HEK293 (cell line): ENCODE results near the gene KRT74.
A peak's percentile ranks its signal among the peaks of the same experiment; 100 is the strongest.

Experiments used
- CTCF ChIA-PET: fragments of 350-600 bp; formaldehyde crosslinking; extraction: SDS; loops from one replicate; lab custom pipeline; 2021; ENCODE audit warnings: antibody characterized with exemption; lab: Yijun Ruan, JAX
- POLR2A ChIA-PET: fragments of 300-600 bp; formaldehyde crosslinking; extraction: SDS; loops from one replicate; lab custom pipeline; 2020; ENCODE audit warnings: antibody characterized with exemption, inconsistent platforms; lab: Yijun Ruan, JAX
- H3K27ac ChIP-seq: fragments of 200-500 bp; sonication (Bioruptor generic); 2 replicates; pipeline ENCODE4 v1.5.1; 2014; ENCODE audit warnings: low read depth, low read length, control low read depth, inconsistent platforms; ENCODE audit errors: extremely low read depth
- H3K36me3 ChIP-seq, 2 experiments: fragments of 200-500 bp in 1 of 2; sonication (Bioruptor generic) in 1 of 2; 1 replicate in 1 of 2; 2 replicates in 1 of 2; pipeline ENCODE4 v1.5.1; 2014 to 2017; ENCODE audit warnings: inconsistent platforms in 2 of 2, low read length in 2 of 2; ENCODE audit not compliant: control insufficient read depth in 2 of 2, insufficient read depth in 1 of 2
- H3K4me1 ChIP-seq: fragments of 200-500 bp; sonication (Bioruptor generic); 2 replicates; pipeline ENCODE4 v1.5.1; 2014; ENCODE audit warnings: mild to moderate bottlenecking, low read length, inconsistent platforms; ENCODE audit not compliant: control insufficient read depth, insufficient read depth
- H3K4me3 ChIP-seq: 2 replicates; pipeline ENCODE4 v1.5.1; 2011; ENCODE audit warnings: low read depth, mild to moderate bottlenecking, control low read depth, low read length, moderate library complexity
- H3K9me3 ChIP-seq: fragments of 200-500 bp; sonication (Bioruptor generic); 2 replicates; pipeline ENCODE4 v1.5.1; 2014; ENCODE audit warnings: low read depth, low read length, inconsistent platforms; ENCODE audit not compliant: control insufficient read depth, insufficient read depth
- GLIS1 ChIP-seq: fragments of 450-650 bp; formaldehyde crosslinking; IDR thresholded peaks from 2 replicates; pipeline ENCODE4 v1.5.1; 2016; ENCODE audit warnings: missing biosample characterization, missing genetic modification characterization
- OSR2 ChIP-seq: fragments of 450-650 bp; formaldehyde crosslinking; IDR thresholded peaks from 2 replicates; pipeline ENCODE4 v1.5.1; 2016; ENCODE audit warnings: missing biosample characterization, missing genetic modification characterization
- SCRT1 ChIP-seq: fragments of 450-650 bp; formaldehyde crosslinking; IDR thresholded peaks from 2 replicates; pipeline ENCODE4 v1.5.1; 2016; ENCODE audit warnings: missing biosample characterization, missing genetic modification characterization, borderline replicate concordance
- SP7 ChIP-seq: fragments of 450-650 bp; formaldehyde crosslinking; IDR thresholded peaks from 2 replicates; pipeline ENCODE4 v1.5.1; 2016; ENCODE audit warnings: missing biosample characterization, missing genetic modification characterization
- ZEB2 ChIP-seq: fragments of 450-650 bp; formaldehyde crosslinking; IDR thresholded peaks from 2 replicates; pipeline ENCODE4 v1.5.1; 2016; ENCODE audit warnings: missing biosample characterization, missing genetic modification characterization
- ZFHX2 ChIP-seq: fragments of 450-650 bp; formaldehyde crosslinking; conservative IDR thresholded peaks from 2 replicates; pipeline ENCODE4 v1.5.1; 2016; ENCODE audit warnings: missing biosample characterization, missing genetic modification characterization
- ZNF138 ChIP-seq: fragments of 450-650 bp; formaldehyde crosslinking; IDR thresholded peaks from 2 replicates; pipeline ENCODE4 v1.5.1; 2016; ENCODE audit warnings: missing biosample characterization, missing genetic modification characterization, borderline replicate concordance
- ZNF175 ChIP-seq: fragments of 450-650 bp; formaldehyde crosslinking; IDR thresholded peaks from 2 replicates; pipeline ENCODE4 v1.5.1; 2016; ENCODE audit warnings: missing biosample characterization, missing genetic modification characterization
- ZNF23 ChIP-seq: fragments of 450-650 bp; formaldehyde crosslinking; IDR thresholded peaks from 2 replicates; pipeline ENCODE4 v1.5.1; 2016; ENCODE audit warnings: missing biosample characterization, missing genetic modification characterization, borderline replicate concordance
- ZNF24 ChIP-seq: fragments of 450-650 bp; formaldehyde crosslinking; IDR thresholded peaks from 2 replicates; pipeline ENCODE4 v1.5.1; 2016; ENCODE audit warnings: missing biosample characterization, missing genetic modification characterization
- ZNF335 ChIP-seq: fragments of 450-650 bp; formaldehyde crosslinking; conservative IDR thresholded peaks from 2 replicates; pipeline ENCODE4 v1.5.1; 2016; ENCODE audit warnings: missing biosample characterization, missing genetic modification characterization
- ZNF350 ChIP-seq: fragments of 450-650 bp; formaldehyde crosslinking; IDR thresholded peaks from 2 replicates; pipeline ENCODE4 v1.5.0; 2017; ENCODE audit warnings: missing biosample characterization, mild to moderate bottlenecking, missing genetic modification characterization
- ZNF391 ChIP-seq: fragments of 450-650 bp; formaldehyde crosslinking; IDR thresholded peaks from 2 replicates; pipeline ENCODE4 v1.5.1; 2016; ENCODE audit warnings: low read depth, missing biosample characterization, missing genetic modification characterization, borderline replicate concordance
- ZNF501 ChIP-seq: fragments of 450-650 bp; formaldehyde crosslinking; IDR thresholded peaks from 2 replicates; pipeline ENCODE4 v1.5.1; 2016; ENCODE audit warnings: missing biosample characterization, missing genetic modification characterization
- ZNF621 ChIP-seq: fragments of 450-650 bp; formaldehyde crosslinking; IDR thresholded peaks from 2 replicates; pipeline ENCODE4 v1.5.1; 2017; ENCODE audit warnings: missing biosample characterization, missing genetic modification characterization
- ZNF664 ChIP-seq: fragments of 450-650 bp; formaldehyde crosslinking; IDR thresholded peaks from 2 replicates; pipeline ENCODE4 v1.5.1; 2016; ENCODE audit warnings: missing biosample characterization, missing genetic modification characterization
- ZNF792 ChIP-seq: fragments of 450-650 bp; formaldehyde crosslinking; IDR thresholded peaks from 2 replicates; pipeline ENCODE4 v1.5.1; 2016; ENCODE audit warnings: missing biosample characterization, missing genetic modification characterization
- TF ChIP-seq, protein P1 (sequence below): fragments of 450-650 bp; formaldehyde crosslinking; IDR thresholded peaks from 2 replicates; pipeline ENCODE4 v1.5.1; 2016; ENCODE audit warnings: missing biosample characterization, missing genetic modification characterization
- TF ChIP-seq, protein P2 (sequence below): fragments of 450-650 bp; formaldehyde crosslinking; IDR thresholded peaks from 2 replicates; pipeline ENCODE4 v1.5.1; 2016; ENCODE audit warnings: missing biosample characterization, missing genetic modification characterization
- TF ChIP-seq, protein P3 (sequence below): fragments of 450-650 bp; formaldehyde crosslinking; optimal IDR thresholded peaks from 2 replicates; pipeline ENCODE3; 2016; ENCODE audit warnings: missing biosample characterization, mild to moderate bottlenecking, missing genetic modification characterization
- TF ChIP-seq, protein P4 (sequence below): fragments of 450-650 bp; formaldehyde crosslinking; IDR thresholded peaks from 2 replicates; pipeline ENCODE4 v1.5.1; 2016; ENCODE audit warnings: missing biosample characterization, missing genetic modification characterization

KRT74 gene

DNA sequence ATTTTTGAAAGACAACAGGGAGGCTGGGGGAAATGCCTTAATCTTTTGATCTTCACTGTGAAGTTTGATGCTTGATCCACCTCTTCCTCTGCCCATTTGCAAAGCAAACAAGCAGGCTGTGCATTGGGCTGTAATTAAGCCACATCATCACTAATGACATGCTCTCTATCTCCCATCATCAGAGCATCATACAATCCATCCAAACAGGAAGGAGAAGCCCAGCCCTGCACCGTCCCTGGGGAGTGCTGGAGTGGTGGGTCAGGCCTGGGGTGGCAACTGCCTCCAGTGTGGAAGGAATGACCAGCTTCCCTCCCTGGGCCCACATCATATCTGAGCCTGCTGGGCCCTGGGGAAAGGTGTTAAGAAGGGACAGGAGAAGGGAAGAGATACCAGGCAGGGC lies 6.9 kb upstream of the KRT74 start:
- Histone ChIP-seq H3K9me3 (no peaks in the 10 kb centered on the region), H3K36me3 (no peaks in the 10 kb centered on the region), H3K27ac (no peak overlapping the region), H3K4me3 (no peak overlapping the region), H3K4me1 (no peaks in the 10 kb centered on the region)
- ChIA-PET CTCF (interaction anchor here (0.6 to 9.9 kb wide), 10 partner anchors 9 to 401 kb away, joined by 3 to 127 read pairs (median 8); no protein-coding TSS in a partner anchor), POLR2A (no interaction called here)
- TF ChIP-seq SP7 (tag by site-specific recombination) (peak; percentile 99), ZNF350 (tag by site-specific recombination) (no peak), ZNF621 (tag by site-specific recombination) (no peak), ZNF175 (tag by site-specific recombination) (no peak), ZNF501 (tag by site-specific recombination) (no peak), GLIS1 (tag by site-specific recombination) (peak; percentile 39), ZNF23 (no peak), ZEB2 (tag by site-specific recombination) (no peak)
- TF ChIP-seq, protein P1, sequence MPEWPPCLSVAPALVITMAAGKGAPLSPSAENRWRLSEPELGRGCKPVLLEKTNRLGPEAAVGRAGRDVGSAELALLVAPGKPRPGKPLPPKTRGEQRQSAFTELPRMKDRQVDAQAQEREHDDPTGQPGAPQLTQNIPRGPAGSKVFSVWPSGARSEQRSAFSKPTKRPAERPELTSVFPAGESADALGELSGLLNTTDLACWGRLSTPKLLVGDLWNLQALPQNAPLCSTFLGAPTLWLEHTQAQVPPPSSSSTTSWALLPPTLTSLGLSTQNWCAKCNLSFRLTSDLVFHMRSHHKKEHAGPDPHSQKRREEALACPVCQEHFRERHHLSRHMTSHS (tag by site-specific recombination): no peak
- TF ChIP-seq, protein P2, sequence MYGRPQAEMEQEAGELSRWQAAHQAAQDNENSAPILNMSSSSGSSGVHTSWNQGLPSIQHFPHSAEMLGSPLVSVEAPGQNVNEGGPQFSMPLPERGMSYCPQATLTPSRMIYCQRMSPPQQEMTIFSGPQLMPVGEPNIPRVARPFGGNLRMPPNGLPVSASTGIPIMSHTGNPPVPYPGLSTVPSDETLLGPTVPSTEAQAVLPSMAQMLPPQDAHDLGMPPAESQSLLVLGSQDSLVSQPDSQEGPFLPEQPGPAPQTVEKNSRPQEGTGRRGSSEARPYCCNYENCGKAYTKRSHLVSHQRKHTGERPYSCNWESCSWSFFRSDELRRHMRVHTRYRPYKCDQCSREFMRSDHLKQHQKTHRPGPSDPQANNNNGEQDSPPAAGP (tag by site-specific recombination): peak; percentile 54; the same call in 1 of the 2 replicates

DNA sequence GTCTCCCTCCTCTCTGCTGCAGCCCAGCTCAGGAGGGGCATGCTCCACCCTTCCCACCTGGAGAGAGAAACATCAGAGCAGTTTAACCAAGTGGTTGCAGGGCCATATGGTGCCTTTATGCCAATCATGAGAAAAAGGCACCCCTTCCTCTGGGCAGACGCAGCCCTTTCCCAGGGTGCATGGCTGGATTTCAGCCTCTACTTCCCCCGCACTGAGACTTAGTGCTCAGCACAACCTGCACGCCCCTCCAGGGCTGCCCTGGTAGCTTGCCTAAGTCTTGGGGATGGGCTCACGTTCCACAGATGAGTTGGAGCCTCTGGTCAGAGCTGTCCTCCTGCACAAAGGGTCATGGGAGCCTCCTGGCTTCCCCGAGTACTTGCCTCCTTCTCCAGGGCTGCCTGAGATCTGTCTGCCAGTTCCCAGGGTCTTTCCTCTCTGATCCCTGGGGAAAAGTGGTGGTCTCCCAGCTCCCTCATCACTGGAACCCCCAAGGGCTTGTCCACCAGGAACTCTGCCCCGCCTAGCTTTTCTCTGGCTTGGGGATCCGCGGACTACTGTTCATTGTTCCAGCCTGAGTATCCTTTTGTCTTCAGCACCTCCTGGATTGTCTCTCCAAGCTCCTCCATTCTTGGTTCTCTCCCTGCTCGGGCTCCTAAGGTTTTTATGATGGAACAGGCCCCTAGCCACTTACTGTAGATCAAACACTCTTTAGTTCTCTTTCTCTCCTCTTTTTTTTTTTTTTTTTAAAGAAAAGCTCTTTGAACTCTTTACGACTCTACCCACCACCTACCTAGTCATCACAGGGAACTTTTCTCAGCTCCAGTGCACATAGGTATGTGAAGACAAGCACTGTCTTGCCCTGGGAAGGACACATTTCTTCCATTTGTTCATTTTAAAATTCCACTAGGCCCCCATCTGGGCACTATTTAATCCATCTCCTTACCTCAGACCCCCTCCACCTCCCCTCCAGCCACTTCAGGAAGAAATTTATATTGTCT lies 6.1 kb upstream of the KRT74 start:
- Histone ChIP-seq H3K9me3 (no peaks in the 10 kb centered on the region), H3K4me3 (no peak overlapping the region), H3K27ac (no peak overlapping the region), H3K36me3 (no peaks in the 10 kb centered on the region), H3K4me1 (no peaks in the 10 kb centered on the region)
- TF ChIP-seq ZNF792 (tag by site-specific recombination) (no peak), ZFHX2 (no peak), ZNF664 (tag by site-specific recombination) (no peak), ZNF24 (tag by site-specific recombination) (no peak), SCRT1 (tag by site-specific recombination) (no peak), ZNF391 (tag by site-specific recombination) (no peak), OSR2 (tag by site-specific recombination) (no peak), ZNF138 (no peak), ZNF335 (tag by site-specific recombination) (no peak)
- TF ChIP-seq, protein P3, sequence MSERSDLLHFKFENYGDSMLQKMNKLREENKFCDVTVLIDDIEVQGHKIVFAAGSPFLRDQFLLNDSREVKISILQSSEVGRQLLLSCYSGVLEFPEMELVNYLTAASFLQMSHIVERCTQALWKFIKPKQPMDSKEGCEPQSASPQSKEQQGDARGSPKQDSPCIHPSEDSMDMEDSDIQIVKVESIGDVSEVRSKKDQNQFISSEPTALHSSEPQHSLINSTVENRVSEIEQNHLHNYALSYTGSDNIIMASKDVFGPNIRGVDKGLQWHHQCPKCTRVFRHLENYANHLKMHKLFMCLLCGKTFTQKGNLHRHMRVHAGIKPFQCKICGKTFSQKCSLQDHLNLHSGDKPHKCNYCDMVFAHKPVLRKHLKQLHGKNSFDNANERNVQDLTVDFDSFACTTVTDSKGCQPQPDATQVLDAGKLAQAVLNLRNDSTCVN (tag by site-specific recombination): no peak
- TF ChIP-seq, protein P1 (tag by site-specific recombination): no peak
- TF ChIP-seq, protein P4, sequence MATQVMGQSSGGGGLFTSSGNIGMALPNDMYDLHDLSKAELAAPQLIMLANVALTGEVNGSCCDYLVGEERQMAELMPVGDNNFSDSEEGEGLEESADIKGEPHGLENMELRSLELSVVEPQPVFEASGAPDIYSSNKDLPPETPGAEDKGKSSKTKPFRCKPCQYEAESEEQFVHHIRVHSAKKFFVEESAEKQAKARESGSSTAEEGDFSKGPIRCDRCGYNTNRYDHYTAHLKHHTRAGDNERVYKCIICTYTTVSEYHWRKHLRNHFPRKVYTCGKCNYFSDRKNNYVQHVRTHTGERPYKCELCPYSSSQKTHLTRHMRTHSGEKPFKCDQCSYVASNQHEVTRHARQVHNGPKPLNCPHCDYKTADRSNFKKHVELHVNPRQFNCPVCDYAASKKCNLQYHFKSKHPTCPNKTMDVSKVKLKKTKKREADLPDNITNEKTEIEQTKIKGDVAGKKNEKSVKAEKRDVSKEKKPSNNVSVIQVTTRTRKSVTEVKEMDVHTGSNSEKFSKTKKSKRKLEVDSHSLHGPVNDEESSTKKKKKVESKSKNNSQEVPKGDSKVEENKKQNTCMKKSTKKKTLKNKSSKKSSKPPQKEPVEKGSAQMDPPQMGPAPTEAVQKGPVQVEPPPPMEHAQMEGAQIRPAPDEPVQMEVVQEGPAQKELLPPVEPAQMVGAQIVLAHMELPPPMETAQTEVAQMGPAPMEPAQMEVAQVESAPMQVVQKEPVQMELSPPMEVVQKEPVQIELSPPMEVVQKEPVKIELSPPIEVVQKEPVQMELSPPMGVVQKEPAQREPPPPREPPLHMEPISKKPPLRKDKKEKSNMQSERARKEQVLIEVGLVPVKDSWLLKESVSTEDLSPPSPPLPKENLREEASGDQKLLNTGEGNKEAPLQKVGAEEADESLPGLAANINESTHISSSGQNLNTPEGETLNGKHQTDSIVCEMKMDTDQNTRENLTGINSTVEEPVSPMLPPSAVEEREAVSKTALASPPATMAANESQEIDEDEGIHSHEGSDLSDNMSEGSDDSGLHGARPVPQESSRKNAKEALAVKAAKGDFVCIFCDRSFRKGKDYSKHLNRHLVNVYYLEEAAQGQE (tag by site-specific recombination): no peak
- CTCF ChIA-PET: interaction anchor here (0.6 to 9.9 kb wide), 13 partner anchors 22 to 432 kb away, joined by 3 to 127 read pairs (median 4); no protein-coding TSS in a partner anchor
- POLR2A ChIA-PET: no interaction called here
